ENCODE data around the gene MEGF10.

MEGF10 gene

DNA sequence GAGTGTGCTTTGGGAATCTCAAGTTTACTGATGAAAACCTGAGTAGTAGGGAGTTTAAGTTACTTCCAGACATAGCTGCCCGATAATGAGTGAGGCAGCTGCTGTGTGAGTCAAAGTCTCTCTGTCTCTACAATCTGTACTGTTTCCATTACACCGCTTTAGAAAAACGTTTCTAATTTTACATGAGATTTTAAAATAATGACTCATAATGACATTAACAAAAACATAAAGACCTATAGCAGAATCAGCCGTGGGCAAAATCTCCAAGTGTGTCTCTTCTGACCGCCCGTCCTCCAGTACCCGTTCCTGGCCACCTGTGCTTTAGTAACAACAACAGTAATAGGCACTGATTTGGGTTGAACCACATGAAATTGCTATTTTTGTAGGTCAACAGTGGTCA is 157.2 kb downstream of the MEGF10 start:
- DNase-seq: no peak

DNA sequence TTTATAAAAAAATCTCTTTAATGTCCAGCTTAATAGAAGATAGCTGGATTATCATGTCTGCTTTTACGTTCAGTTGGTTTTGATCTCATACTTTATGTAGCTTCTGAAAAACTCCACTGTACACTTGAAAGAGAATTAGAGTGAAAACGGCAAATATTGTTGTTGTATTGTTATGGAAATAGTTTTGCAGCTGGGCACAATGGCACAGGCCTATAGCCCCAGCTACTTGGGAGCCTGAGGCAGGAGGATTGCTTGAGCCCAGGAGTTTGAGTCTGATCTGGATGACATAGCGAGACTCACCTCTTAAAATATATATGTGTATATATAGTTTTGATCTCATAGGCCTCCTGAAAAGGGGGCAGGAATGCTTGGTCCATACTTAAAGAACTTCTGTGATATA is 159.4 kb downstream of the MEGF10 start:
- DNase-seq: no peak

DNA sequence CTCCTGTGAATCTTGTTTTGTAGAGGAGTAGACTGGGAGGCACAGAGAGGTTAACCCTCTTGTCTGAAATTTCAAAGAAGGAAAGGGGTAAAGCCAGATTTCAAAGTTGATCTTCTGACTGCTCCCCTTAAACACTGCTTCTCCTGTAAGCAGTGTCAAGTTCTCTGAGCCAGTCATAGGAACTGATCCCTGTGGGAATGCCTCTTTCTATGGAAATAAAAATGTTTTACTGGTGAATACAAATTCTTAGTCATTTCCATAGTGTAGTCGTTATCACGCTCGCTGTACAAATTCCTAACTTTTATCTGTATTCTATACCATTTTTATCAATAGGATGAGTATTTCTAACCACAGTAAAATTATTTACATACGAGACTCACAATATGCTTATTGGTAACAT is 160.5 kb downstream of the MEGF10 start:
- DNase-seq: no peak

DNA sequence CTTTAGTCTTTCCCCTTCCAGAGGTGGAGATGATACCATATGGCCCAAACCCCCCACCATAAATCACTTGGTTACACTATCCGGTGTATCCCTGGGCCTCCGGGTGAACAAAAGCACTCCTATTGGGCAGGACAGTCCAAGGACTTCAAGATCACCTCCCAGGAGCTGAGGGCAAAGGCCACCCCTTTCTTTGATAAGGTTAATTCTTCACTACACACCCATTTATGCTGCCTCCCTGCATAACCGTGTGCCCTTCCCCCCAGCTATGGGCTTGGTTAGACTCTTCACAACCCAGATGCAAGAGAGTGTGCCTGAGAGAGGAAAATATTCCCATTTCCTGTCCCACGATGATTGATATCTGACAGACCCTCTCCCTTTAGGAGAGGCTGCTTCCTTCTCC is 162.0 kb downstream of the MEGF10 start:
- no peak for DNase-seq

GRCh38 chr5:127471211-127471610 is 180.6 kb downstream of the MEGF10 start:
- no peak for DNase-seq

- DNase-seq: no peak
These were observed 182.1 kb downstream of the MEGF10 start for GRCh38 chr5:127472700-127473099.

- DNase-seq: no peak
These were observed 195.9 kb downstream of the MEGF10 start for GRCh38 chr5:127486471-127486870.

DNA sequence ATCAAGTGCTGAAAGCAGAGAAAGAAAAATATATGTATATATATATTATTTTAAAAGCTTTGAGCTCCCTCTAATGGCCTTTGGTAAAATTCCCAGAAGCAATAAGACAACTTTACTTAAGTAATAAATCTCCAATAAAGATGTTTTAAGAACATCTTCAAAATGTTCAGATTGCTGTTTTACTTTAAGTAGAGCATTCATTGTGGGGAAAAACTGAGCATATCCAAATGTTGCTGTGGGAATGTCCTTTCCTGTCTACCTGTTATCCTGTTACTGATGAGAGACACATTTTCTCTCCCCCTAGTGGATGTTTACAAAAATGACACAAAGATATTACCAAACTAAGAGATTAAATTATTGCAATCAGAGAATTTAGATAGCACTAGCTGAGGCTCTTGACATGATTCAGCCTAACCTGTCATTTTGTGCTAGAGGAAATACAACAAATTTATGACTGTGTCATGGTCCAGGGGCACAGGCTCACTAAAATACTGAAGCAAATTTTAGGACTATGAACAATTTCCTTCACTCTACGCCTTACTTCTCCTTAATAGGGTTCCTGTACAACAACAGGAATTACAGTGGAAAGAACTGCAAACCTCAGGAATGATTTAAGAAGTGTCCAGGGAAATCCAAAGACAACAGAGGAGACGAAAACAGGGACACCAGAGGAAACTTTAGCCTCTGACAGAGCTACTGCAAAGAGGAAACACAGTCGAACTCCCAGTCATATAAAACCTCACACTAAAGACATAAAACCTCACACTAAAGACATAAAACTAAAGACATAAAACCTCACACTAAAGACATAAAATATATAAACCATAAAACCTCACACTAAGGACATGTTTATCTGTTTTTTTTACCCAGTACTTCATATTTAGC is 202.5 kb downstream of the MEGF10 start:
- DNase-seq: peak; percentile 74

GRCh38 chr5:127498548-127498947 is 208.0 kb downstream of the MEGF10 start:
- DNase-seq: no peak

DNA sequence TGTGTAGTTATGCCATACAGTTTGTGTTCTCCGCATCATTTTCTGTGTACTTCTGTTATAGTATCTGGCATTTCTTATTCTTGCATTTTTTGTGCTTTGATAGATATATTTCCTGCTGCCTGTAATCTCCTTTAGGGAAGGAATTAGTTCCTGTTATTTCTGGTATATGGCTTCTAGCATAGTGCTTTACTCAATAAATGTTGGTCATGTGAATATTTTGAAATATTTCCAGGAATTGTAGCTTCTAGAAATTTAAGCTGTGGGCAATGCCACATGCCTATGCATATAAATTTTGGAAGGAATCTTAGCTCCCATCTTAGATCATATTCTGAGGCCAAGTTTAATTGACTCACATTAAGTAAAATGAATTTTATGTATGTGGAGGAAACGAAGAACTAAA is 215.3 kb downstream of the MEGF10 start:
- DNase-seq: no peak

DNA sequence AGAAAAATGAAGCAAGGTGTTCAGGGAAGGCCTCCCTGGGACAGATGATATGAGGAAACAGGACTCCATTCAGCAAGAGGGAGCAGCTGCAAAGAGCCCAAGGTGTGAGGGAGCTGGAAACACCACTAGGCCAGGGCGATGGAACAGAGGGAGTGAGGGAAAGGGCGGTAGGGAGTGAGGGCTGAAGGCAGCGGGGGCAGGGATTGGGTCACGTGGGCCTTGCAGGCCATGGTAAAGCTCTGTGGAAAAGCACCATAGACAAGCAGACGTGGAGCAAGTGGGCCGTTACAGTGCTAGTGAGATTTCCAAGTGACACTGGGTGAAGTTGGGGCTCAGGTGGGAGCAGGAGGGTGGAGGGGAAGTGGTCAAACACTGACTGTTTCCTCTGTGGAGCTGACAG is 216.0 kb downstream of the MEGF10 start:
- no peak for DNase-seq

GRCh38 chr5:127508644-127509373 is 218.2 kb downstream of the MEGF10 start:
- DNase-seq: no peak
